T-helper 2 cell (primary cell): ENCODE measurements around the gene UNC93A.
"Not testable (repeated sequence)": the region's sequence is repeated elsewhere in the genome, so short reads cannot be mapped to it uniquely, and the experiment has no call there.

Experiments used
- DNase-seq, 5 experiments: peaks; one replicate each; pipeline versions ENCODE4 v3.0.0 to v3.0.0-alpha.2; 2012 to 2022

Gene UNC93A

DNA sequence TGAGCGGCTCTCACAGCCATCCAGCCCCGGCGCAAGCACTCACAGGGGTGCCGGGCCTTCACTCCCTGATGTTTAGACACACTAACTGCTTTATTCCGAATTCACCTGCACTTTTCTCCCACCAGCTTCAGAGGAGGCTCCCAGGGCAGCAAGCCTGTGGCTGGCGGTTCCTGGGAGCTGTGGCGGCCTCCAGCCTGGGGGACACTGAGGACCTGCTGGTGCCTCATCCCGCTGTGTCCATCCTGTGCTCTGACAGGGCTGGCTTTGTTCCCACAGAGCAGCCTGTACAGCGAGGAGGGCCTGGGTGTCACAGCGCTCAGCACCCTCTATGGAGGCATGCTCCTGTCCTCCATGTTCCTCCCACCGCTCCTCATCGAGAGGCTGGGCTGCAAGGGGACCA, 3.1 kb downstream of the UNC93A start:
- no peak for DNase-seq

DNA sequence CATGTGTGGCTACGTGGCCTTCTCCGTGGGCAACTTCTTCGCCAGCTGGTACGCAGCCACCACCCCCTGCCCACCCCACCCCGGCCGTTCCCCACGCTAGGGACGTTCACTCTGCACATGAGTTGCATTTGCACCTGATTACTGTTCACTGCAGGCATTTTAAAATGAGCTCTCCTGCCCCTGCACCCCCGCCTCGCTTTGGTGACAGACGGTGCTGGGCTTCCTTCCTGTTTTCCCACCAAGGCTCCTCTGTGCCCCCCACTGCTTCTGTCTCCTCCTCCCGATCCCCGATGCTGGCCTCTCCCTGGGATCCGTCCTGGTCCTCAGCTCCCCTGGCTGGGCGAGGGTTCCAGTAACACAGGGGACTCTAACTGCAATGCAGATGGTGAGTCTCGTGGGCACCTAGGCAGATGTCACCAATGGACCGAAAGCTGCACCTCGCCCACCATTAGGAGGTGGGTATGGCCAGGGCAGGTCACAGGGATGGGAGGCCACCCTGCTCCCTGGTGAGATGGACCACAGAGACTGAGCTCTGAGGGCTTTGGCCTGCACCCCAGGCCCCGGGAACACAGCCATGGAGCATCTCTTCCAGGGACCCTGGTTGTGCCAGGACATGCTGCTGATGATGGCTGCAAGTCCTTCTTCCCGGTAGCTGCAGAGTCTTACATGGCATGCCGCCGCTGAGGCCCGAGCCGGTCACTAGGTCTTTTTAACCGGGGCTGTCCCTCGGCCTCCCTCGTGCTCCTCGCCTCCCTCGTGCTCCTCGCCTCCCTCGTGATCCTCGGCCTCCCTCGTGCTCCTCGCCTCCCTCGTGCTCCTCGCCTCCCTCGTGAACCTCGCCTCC, 3.8 kb downstream of the UNC93A start:
- no peak for DNase-seq

DNA sequence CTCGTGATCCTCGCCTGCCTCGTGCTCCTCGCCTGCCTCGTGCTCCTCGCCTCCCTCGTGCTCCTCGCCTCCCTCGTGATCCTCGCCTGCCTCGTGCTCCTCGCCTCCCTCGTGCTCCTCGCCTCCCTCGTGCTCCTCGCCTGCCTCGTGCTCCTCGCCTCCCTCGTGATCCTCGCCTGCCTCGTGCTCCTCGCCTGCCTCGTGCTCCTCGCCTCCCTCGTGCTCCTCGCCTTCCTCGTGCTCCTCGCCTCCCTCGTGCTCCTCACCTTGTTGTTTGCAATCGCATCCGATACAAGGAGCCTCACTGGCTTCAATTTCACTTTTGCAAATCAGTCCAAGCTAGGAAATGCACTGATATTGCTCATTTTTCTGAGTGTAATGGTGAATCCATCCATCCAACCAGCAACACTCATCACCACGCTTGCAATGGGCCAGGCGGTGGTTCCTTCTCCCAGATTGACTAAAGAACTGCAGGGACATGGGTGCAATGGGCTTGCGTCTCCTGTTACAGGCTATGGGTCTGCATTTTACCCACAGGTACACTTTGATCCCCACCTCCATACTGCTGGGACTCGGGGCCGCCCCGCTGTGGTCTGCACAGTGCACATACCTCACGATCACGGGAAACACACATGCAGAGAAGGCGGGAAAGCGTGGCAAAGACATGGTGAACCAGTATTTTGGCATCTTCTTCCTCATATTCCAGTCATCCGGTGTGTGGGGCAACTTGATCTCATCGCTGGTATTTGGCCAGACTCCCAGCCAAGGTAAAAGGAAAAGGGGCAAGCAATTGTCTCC, 4.6 kb downstream of the UNC93A start:
- DNase-seq: no peak

DNA sequence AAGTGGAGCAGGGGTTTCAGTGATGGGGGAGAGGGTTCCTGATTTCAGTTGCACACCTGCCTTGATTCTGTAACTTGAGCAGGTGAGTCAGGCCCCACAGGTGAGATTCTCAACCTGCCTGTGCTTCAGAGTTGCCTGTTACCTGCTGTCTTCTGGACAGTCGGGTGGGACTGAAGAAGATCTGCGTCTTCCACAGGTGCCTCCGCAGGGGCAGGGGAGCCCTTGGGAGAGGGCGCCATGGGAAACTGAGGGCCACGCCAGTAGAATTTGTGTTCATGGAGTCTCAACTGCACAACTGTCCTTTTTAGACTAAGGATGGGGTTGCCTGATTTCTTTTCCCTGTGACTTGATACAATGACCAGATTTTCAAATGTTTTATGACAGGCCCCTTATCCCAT, 5.2 kb downstream of the UNC93A start:
- DNase-seq: no peak

DNA sequence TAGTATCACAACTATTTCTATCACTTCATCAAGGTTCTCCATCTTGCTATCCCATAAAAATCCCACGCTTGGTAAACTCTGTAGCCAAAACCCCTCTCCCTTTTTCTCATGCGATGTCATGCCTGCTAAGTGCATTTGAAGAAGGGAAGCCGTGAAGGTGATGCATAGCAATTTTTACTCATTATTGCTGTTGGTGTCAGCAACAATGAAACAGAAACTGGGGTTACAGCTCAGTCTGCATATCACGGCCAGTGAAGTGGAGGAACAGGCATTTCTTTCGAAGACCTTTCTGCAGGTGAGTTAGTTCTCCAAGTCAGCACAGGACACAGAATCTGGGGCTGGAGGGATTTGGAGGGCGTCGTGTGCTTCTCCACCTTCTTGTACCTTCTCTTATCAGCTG, 5.8 kb downstream of the UNC93A start:
- DNase-seq: peak in 1 of 5 experiments; percentile 32

DNA sequence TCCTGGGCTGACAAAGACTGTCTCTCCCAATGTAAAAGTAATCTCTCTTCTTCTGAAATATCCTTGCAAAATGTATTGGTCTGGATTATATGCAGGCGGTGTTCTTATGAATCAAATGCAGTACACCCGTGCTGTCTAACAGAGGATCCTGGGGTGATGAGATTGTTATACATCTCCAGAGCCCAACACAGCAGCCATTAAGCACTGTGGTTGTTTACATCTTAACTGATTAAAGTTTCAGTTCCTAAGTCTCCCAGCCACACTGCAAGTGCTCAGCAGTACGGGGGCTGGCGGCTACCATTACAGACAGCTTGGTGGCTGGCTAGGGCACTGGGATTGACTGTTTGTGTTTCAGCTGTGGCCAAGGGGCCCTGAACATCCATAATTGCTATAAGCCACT, 7.0 kb downstream of the UNC93A start:
- peak in 1 of 5 experiments; percentile 38 for DNase-seq

DNA sequence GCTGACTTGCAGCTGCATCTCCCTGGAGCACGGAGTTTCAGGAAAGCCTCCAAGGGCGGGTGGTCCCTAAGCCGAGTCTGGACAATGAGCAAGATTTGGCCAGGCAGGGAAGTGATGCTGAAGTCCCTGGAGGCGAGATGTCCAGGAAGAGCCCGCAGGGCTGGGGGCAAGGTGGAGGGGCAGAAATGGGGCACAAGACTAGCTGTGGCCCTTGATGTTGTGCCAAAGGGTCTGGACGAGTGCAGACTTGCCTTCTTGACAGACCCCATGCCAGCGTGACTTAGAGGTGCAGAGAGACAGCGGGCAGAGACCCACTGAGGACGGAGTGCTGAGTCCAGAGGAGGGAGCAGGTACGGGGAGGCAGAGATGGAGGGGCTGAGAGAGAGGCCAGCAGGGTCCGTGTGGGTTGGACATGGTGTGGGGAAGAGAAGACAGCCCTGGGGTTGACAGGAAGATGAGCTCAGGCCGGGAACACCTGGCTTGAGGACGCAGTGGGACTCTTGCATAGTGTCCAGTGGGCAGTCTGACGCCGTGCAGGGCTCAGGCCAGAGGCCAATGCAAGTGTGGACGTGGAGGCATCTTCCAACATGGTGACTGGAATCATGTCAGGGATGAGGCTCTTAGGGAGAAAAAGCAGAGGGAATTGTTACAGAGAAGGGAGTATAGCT, 8.7 kb downstream of the UNC93A start:
- DNase-seq: no peak

DNA sequence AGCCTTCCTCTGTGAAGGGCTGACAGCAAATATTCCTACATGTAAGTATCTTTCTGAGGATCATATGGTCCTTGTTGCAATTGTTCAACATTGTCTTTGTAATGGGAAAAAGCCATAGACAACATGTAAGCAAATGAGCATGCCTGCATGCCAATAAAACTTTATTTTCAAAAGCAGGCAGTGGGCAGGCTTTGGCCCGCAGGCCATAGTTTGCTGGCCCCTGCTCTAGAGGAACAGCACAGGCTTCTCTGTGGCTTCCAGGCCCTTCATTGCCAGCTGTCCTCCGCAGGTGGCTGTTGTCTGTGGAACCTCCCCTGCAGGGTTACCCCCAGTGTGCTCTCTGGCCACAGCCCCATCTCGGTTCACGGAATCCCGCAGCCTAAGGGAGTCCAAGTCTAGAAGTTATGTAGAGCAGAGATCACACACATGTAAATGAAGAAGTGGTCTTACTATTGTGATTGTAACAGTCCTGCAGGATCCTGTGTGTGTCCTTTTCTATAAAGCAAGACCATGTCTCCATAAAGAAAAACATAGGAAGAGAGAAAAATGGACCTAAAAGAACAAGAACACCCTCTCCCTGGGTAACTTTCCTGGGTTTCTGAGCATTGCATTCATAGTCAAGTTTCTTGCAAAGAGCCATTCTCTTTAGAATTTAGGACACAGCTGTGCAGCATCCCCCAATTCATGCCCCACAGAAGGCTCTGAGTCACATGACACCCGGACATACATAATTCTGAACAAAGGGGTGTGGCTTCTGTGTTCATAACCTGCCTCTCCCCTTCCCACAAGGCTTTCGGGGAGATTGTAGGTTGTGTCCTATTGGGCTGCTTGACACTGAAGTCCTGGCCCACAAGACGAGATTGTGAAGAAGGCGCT, 10.0 kb downstream of the UNC93A start:
- no peak for DNase-seq

DNA sequence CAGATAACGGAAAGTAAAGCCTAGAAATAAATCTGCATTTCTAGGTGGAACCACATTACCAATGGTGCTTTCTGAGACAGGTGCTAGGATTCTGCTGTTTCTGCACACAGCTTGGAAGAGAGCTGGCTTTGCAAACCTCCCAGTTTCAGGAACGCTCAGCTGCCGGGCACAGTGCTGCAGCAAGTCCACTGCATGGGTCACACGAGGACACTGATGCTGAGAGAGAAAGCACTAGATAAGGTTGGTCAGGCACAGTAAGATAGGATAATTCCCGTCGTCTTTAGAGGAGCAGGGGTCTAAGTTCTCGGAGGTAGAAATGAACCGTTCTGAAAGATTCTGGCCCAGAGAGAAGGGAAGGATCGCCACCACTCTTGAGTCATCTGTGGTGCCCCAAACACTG, 11.0 kb downstream of the UNC93A start:
- DNase-seq: no peak

GRCh38 chr6:167302796-167303195, 11.7 kb downstream of the UNC93A start:
- DNase-seq: no peak

DNA sequence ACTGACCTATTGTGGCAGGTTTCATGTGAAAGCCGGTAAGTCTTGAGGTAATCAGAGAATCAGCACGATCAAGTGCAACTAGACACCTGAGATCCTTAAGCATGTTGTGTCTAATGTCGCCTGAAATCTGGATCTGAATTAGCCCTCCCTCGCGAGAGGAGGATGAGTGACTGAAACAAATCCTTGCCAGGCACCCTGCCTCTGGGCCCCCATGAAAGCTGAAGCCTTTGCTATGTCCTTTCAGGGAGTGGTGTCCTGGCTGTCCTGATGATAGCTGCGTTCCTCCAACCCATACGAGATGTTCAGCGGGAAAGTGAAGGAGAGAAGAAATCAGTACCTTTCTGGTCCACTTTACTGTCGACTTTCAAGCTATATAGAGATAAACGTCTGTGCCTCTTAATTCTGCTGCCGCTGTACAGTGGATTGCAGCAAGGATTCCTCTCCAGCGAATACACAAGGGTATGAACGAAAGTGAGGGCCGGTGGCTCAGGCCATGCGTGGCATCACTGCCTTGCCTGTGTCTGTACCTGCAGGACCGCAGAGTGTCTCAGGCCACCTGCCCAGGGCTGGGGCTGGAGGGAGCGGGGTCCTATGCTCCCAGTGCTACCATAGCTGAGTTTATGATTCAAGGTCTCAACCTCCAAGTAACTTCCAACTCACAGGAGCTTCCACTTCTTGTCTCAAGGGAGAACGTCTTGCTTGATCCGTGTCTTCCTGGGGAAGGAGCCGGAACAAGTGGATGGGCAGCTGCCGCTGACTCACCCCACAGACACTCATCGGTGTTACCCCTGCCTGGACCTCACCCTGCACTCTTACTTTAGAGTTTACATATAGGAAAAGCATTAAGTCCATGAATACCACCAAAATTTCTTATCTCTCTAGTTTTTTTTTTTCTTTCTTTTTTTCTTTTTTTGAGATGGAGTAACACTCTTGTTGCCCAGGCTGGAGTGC, 12.8 kb downstream of the UNC93A start:
- DNase-seq: no peak

DNA sequence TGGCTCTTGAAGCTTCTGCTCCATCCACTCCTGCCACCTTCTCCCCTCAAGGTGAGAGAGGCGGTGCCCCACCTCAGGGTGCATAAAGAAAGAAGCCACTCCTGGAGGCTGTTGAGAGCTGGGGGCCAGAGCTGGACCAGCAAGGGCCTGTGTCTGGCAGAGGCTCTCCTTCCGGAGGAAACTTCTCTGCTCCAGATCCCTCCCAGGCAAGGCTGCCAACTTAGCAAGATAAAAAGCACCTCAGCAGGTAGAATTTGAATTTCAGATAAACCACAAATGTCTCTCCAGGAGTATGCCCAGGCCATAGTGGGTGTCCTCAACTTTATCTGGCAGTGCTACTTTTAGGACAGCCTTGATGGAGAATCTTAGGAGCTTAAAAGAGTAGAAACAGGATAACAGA, 13.8 kb downstream of the UNC93A start:
- DNase-seq: no peak

GRCh38 chr6:167305796-167306195, 14.7 kb downstream of the UNC93A start:
- DNase-seq: no peak

DNA sequence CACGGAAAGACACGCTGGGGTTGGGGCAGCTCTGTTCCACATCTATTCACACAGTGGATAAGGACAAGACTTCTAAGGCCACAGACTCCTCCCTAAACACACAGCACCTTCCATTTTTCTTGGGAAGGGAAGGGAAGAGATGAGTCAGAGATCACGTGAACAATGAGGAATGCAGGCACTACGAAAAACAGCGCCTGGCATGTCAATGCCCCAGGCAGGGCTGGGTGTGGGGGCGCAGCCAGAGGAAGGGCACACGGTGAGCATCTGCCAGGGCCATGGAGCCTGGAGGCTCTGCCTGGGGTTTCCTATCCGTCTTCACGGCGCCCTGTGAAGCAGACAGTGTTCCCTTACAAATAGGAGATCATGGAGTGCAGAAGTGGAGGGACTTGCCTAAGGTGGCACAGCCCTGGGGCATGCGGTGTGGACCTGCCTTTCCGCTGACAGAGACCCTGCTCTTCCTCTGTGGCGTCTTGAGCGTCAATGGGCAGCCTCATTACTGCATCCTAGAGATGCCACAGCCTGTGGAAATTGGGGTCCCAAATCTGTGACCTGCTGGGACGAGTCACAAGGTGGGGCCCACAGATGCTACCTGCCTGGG, 15.4 kb downstream of the UNC93A start:
- no peak for DNase-seq

GRCh38 chr6:167307342-167307955, 16.3 kb downstream of the UNC93A start:
- no peak for DNase-seq

DNA sequence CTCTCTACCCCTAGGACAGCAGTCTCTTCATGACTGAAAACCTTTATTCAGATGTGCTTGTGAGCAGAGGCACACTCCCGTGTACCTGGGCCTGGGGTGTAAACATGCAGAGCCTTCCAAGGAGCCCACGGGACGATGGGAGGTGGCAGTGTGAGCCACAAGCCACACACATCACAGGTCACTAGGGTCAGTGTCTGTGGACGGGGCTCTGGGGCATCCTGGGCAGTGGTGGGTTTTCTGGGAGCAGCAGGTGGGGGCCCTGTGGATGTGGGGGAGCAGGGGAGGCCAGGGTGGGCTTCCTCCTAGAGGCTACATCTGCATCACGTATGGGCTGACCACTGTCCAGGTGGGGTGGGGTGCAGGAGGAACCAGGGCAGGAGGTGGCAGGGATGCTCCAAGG, 17.1 kb downstream of the UNC93A start:
- DNase-seq: no peak

DNA sequence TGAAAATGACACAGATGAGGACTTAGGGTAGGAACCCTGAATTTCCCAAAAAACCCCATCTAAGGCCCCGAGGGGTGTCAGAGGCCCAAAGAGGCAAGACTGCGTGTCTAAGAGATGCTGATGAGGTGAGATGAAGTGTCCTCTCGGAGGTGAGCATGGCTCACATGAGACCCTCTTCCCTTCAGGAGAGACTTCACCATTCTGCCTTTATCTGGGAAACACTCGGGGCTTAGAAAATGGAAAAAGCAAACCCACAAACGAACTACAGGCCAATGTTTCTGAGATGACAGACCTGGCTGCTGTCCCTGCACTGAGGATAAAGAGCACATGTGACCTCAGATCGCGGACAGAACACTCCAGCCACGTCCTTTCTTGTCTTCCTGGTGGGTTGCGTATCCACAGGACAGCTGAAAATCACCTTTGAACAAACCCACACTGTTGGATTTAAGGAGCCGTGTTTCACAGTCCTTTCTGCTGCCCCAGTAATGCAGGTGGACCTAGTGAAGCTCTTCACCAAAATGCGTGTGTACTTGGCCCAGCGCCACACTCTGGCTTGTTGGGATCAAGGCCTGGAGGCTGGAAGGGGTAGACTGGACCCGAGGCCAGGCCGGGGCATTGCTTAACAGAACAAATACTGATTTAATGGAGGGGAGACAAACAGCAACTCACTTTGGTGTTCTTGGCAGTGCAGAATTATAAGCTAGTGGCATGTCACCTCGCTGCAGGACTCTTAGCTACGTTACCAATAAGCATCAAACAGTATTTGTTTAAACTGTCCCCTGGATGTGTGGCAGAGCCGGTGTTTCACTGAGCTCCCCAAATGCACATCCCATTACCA, 18.5 kb downstream of the UNC93A start:
- DNase-seq: not testable (repeated sequence)

DNA sequence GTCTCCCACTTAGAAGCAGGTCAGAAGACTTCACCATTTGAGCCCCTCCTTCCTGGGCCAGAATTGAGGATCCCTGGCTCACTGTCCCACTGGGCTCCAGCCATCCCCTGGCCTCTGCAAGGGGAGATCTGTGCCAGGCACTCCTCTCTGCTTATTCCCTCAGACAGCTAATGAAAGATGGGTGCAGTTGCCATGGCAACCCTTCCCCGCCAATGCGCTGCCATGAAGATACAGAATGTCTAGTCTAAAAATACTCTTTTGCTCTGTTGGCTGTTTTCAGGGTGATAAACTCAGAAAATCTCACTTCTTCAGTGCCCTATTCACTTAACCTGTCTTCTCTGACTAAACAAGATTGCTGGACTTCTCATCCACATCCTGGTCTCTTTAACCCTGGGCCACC, 20.2 kb downstream of the UNC93A start:
- no peak for DNase-seq

- not testable (repeated sequence) for DNase-seq
Measured at GRCh38 chr6:167311691-167312090, 20.6 kb downstream of the UNC93A start.
